ENCODE measurements around the gene RNF38. TPM values are rescaled to one million over a fixed set of nuclear protein-coding genes. Genes with fewer than 3 reads are reported as not detected.
"Not testable (repeated sequence)": the region's sequence is repeated elsewhere in the genome, so short reads cannot be mapped to it uniquely, and the experiment has no call there.

Gene RNF38
- total RNA-seq, 1 experiment from 2014 or later = 3.9 TPM

DNA sequence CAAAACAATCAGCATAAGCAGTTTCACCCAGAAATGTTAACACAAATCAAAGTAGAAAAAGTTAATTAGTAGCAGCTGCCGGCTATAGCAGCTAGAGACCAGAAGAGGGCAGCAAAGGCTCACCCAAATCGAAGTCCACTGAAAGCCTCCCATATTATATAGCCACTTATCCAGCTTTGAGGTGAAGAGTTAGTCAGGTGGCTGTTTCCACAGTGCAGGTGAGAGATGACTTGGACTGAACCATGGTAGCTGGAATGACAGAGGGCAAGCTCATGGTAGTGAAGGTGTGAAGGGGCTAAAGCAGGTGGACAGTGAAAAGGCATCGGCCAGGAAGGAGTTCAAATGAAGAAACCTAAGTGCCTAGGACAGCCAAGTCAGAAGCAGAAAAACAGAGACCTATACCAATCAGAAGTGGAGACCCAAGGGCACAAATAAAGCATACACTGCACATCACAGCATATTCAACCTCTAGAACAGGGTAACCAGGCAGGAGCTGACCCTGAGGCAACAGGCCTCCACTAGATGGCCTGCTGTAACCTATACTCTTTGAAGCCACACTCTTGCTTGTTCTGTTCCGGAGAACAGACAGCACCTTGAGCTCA lies 7.2 kb upstream of the RNF38 start:
- DNase-seq (ENCODE audit: low spot score) = peak; percentile 73

DNA sequence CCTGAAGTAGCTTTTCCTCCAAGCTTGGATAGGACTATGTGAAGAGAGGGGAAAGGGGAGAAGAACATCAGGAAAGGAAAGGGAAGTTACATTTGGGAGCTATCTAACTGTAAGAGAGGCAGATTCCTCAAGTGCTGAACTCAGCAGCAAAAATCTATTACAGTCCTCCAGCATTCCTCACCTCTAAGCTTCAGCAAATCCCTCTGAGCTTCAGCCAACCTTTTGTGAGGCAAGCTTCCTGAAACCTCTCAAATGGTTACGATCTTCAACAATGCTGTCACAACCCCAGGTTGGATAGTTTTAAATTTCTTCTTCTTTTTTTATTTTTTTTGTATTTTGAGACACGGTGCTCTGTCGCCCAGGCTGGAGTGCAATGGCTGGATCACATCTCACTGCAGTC lies 2.5 kb upstream of the RNF38 start:
- no peak for DNase-seq (ENCODE audit: low spot score)

DNA sequence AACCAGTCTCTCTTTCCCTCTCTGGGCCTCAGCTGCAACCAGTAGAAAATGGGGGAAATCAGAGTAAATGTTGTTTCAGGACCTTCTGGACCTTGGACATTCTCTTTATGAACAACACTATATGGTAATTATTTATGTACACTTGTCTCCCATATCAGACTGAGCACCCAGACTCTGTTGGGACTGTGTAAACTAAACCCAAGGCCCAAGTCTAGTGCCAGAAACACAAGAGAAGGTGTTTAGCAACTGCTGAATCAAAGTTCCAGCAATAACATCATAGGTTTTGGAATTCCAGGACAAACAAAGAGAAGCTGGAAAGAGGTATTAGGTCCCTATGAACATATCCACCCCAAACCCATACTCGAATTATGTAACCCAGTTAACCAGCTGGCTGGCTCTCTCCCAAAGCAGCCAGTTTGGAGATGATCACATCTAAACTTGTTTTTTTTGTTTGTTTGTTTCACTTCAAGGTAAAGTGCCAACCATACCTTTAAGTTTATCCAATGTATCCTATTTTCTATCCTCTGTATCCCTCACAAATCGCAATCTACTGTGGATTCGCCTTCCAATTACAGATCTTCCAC lies 1.9 kb upstream of the RNF38 start:
- DNase-seq (ENCODE audit: low spot score) = no peak

DNA sequence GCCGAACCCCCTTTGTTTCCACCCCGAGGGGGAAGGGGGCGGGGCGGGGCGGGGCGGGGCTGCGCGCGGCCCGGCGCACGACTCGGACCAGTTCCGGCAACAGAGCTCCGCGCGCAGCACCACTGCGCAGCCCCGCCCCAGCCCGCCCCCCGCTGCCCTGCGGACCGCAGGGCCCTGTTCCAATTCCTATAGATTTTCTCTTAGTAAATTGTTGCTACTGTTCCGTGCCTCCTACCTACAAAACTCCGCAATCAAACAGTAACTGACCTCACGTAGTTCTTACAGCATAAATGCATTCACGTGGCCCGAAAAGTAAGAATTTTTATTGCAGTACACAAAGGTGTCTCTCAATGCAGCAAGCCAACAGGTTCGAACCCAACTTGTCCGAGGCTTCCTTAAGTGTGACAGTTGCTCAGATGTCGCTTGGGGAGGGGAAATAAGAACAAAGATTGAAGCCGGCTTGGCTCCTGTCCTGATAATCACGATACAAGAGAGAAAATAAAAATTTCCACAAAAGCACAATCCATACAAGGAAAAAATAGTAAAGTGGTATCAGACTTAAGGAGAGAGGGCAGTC lies 1.2 kb upstream of the RNF38 start:
- DNase-seq (ENCODE audit: low spot score) = peak; percentile 59

DNA sequence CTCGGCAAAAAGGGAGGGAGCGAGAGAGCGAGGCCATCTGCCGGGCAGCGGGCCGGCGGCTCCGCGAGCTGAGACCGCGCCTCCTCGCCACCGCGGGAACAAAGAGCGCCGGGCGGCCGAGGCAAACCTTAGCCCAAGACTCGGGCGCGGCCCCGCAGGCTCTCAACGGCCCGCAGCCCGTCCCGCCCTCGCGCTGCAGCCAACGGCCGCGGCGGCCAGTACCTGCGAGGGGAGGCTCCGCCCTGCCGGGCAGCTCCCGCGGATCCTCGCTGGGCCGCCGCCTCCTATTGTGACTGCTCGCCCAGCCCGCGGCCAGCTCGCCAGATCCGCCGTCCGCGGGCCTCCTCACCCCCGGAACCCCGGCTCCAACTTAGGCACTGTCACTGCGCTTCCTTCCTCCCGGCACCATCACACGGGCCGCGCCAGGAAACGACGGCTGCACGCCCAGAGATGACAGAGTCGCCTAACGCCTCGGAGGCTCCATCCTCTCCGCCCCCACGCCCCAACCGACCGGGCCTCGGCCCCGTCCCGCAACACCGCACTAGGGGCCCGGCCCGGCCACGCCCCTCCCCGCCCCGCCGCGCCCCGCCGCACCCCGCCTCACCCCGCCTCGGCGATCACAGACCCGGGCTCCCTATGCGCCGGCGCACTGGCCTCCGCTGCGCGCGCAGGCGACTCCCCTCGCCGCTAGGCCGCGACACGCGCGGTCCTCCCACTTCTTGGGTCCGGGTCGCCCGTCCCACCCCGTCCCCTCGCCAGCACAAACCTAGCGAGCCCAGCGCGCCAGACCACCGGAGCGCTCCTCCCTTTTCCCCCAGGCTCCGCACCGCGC lies 479 bp upstream of the RNF38 start:
- DNase-seq (ENCODE audit: low spot score) = peak; percentile 80

DNA sequence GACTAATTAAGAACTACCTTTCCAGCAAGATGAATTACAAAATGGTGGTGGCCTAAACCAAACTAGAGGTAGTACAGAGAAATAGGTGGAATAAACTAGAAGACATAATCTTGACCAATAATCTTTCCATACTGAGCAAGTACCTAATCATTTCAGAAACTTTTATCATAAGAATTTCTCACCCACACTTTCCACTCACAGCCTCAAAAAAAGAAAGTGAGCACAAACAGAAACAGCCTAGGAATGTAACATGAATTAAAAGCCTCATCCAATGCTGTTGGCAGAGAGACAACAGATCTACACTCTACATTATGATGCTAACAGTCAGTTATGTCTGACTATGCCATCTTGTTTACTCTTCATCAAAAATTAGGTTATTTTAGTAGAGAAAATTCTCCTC lies 1.3 kb downstream of the RNF38 start:
- DNase-seq (ENCODE audit: low spot score) = no peak

DNA sequence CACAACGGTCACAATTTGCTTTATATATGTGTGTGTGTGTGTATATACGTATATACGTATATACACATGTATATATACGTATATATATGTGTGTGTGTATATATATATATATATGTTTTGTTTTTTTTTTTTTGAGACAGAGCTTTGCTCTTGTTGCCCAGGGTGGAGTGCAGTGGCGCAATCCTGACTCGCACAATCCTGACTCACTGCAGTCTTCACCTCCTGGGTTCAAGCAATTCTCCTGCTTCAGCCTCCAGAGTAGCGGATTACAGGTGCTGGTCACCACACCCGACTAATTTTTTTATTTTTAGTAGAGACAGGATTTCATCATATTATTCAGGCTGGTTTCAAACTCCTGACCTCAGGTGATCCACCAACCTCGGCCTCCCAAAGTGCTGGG lies 3.1 kb downstream of the RNF38 start:
- no peak for DNase-seq (ENCODE audit: low spot score)

DNA sequence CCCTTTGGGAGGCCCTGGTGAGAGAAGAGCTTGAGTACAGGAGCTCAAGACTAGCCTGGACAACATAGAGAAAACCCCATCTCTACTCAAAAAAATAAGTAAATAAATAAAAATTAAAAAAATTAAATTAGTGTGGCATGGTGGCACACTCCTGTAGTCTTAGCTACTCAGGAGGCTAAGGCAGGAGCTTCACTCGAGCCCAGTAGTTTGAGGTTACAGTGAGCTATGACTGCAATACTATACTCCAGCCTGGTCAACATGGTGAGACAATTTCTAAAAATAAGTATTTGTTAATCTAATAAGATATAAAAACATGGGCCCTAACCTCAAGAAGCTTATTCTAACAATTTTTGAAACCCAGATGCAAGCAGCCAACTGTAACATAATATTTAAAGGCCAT lies 7.6 kb downstream of the RNF38 start:
- DNase-seq (ENCODE audit: low spot score) = no peak

GRCh38 chr9:36389590-36389989 lies 10.5 kb downstream of the RNF38 start:
- no peak for DNase-seq (ENCODE audit: low spot score)

DNA sequence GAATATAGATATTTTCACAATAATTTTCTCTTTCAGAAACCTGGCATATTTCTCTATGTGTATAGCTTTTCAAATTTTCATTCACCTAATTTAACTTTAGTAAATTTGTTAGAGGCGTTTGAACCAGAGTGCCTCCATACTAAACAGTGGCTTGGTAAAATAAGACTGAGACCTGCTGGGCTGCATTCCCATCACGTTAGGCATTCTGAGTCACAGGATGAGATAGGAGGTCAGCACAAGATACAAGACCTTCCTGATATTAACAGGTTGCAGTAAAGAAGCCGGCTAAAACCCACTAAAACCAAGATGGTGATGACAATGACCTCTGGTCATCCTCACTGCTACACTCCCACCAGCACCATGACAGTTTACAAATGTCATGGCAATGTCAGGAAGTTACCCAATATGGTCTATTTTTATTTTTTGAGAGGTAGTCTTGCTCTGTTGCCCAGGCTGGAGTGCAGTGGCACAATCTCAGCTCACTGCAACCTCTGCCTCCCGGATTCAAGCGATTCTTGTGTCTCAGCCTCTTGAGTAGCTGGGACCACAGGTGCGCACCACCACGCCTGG lies 13.6 kb downstream of the RNF38 start:
- not testable (repeated sequence) for DNase-seq (ENCODE audit: low spot score)

DNA sequence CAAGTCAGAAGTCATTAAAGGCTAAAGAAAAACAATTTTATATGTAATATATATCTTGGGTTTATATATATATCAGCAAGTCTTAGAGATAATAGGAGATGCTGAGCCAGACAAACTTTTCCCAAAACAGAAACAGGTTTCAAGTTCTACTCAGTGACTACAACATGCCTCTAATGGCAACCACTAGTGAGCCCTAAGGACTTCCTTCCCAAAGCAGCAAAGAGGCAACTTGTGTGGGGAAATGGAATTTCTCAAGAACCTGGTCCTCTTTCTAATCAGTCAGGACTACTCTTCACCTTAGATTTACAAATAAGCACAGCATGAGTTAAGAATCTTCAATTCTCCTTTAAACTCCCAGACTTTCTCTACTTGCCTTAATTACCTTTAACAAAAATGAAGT lies 17.6 kb downstream of the RNF38 start:
- no peak for DNase-seq (ENCODE audit: low spot score)

GRCh38 chr9:36364577-36364976 lies 35.5 kb downstream of the RNF38 start:
- DNase-seq (ENCODE audit: low spot score) = no peak

DNA sequence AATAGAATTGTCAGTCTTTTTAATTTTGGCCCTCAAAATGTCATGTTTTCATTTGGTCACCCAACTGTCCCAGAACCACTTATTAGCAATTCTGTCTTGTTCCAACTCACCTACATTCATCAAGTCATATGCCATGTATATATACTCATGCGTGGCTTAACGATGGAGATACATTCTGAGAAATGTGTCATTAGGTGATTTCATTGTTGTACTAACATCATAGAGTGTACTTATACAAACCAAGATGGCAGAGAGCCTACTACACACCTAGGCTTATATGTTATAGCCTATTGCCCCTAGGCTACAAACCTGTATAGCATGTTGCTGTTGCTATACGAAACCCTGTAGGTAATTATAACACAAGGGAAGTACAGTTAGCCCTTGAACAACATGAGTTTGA lies 36.6 kb downstream of the RNF38 start:
- DNase-seq (ENCODE audit: low spot score) = no peak

- DNase-seq (ENCODE audit: low spot score) = no peak
Measured at GRCh38 chr9:36358486-36358885, 41.6 kb downstream of the RNF38 start.

- no peak for DNase-seq (ENCODE audit: low spot score)
Measured at GRCh38 chr9:36357639-36358038, 42.4 kb downstream of the RNF38 start.

- DNase-seq (ENCODE audit: low spot score) = no peak
Measured at GRCh38 chr9:36346569-36346968, 53.5 kb downstream of the RNF38 start.

- no peak for DNase-seq (ENCODE audit: low spot score)
Measured at GRCh38 chr9:36345103-36345846, 54.8 kb downstream of the RNF38 start.

DNA sequence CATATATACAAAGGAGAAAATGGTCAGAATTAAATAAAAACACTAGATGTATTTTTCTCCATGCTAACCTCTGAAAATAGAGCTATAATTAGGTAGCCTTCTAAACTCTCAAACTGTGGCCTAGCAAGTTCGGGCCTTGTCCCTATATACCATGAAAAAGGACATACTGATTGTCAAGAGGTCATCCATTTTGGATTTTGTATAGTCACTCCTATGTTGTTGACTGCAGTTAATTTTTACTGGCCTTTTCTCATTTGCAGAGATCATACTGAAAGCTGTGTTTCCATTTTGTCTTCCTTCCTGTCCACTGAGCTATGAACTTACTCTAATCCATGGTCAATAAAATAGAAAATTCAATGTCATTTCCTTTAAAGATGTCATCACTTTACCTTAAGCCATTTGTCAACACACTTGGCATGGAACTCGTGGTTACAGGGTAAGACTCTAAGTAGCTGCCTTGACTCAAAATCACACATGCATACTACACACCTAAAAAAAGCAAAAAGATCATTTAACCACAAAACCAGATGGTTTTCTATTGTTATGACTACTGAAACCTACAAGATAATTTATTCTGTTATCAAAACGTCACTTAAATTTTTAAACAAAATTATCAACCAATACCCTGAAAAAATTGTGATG lies 58.0 kb downstream of the RNF38 start:
- DNase-seq (ENCODE audit: low spot score) = no peak

GRCh38 chr9:36337865-36338264 lies 62.2 kb downstream of the RNF38 start:
- no peak for DNase-seq (ENCODE audit: low spot score)

- DNase-seq (ENCODE audit: low spot score) = no peak
Measured at GRCh38 chr9:36337002-36337401, 63.1 kb downstream of the RNF38 start.
